Activated effector memory CD4-positive, alpha-beta T cell treated with Interleukin-2 at 50 U/mL for 16 hours (primary cell): ENCODE data around the gene EXOC8.

Source experiments
- DNase-seq: peaks from one replicate; pipeline ENCODE4 v3.0.0-alpha.2; 2020

EXOC8 gene

DNA sequence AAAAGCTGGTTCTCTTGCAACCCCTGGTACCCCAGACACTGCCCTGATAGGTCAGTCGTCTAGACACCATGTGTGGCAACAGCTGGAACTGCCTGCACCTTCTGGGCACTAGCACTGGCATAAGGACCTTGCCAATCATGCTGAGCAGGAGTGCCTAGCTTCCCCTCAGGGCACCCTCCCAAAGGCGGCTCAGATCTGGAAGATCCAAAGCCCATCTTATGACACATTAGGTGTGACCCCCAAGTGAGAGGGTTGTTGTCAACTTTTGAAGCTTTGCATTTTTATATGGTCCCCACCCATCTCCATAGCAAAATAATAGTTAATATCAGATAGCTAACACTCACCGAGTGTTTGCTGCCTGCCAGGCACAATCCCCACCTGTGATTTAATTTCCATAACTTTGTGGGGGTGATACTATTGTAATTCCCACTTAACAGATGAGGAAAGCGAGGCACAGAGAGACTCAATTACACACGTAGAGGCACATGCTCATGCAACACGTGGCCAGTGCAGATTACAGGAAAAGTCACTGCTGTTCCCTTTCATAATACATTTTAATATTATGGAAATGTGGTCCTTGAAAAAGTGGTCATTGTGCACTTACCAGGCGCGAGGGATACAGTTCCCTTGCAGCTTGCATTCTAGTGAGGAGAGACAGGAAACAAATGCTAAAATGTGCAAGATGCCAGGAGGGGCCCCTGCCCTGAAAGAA lies 25.8 kb downstream of the EXOC8 start:
- no peak for DNase-seq

DNA sequence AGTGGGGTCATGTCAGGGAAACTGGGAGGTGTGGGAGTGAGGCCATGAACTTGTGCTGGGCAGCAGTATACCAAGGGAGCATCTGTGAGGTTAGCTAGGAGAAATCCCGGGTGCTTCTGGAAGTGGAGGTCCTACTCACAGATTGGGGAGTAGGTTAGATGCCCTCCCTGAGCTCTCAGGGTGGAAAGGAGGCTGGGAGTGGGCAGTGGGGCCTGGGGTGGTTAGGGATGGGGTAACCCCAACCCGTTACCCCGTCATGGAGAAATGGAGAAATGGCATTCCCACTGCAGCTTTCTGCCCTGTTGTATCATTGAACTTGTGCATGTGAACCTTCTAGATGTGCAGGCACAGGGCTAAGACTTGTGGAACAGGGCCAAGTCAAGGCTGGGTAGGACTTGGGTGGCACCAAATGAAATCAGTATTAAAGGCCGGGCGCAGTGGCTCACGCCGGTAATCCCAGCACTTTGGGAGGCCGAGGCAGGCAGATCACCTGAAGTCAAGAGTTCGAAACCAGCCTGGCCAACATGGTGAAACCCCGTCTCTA lies 27.2 kb downstream of the EXOC8 start:
- no peak for DNase-seq

DNA sequence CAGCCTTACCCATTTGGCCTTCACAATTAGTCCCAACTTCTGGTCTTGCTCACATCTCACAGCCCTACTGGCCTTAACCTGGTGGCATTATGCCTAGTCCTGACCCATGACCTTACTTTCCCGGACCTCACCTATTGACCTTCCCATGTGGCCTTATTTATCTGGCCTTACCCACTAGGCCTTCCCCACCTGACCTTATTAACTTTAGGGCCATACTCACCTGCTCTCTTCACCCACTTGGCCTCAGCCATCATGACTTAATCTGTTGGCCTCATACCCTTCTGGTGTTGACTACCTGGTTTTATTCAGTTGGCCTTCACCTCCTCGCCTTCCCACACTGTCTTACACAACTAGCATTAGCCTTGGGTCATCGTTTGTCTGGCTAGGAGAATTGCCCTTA lies 35.7 kb downstream of the EXOC8 start:
- no peak for DNase-seq

DNA sequence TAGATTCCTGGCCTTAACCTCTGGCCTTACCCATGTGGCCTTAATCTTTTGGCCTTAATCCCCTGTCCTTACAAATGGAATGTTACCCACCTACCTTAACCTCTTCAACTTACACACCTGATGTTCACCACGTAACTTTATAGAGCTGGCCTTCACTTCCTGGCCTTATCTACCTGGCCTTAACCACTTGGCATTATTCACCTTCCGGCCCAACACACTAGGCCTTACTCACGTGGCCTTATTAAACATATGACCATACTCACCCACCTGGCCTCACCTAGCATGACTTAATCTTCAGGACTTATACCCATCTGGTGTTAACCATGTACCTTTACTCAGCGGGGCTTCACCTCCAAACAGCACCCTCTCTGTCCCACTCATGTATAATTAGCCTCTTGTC lies 41.7 kb downstream of the EXOC8 start:
- DNase-seq, result no peak

DNA sequence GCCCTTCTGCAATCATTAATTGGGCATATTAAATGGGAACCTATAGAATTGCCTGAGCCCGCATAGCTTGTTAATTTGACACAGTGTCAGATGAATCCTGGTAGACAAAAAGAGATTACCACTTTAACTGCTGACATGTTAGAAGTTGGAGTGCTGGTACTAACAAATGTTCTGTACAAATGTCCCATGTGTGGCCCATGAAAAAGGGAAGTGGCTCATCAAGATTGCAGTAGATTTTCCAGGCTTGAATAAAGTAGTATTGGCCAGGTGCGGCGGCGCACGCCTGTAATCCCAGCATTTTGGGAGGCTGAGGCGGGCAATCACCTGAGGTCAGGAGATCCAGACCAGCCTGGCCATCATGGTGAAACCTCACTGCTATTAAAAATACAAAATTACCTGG lies 51.0 kb downstream of the EXOC8 start:
- no peak for DNase-seq

DNA sequence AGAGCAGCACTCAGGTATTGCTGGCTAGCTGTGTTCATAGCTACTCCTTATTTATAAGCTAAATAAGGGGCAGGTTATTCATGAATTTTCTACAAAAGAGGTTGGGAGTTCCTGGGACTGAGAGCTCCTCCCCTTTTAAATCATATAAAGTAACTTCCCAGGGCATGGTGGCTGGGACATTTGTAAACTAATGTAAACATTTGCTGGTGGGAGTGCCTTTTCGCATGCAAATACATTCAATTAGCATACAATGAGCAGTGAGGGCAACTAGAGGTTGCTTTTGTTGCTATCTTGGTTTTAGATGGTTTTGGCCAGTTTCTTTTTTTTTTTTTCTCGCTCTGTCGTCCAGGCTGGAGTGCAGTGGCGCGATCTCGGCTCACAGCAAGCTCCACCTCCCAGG lies 53.2 kb downstream of the EXOC8 start:
- no peak for DNase-seq
